ENCODE measurements around the gene CWH43.

- no peak for TF ChIP-seq CTCF (IDR thresholded peaks at IDR 0.05)
- no peak for TF ChIP-seq POLR2AphosphoS5 (IDR thresholded peaks at IDR 0.05)
Observed at GRCh38 chr4:48943387-48943786, 42.7 kb upstream of the CWH43 start.

All from breast epithelium (tissue), 3 donors.